ENCODE measurements around the gene CEP112. TPM values are rescaled to one million over a fixed set of nuclear protein-coding genes. Genes with fewer than 3 reads are reported as not detected.

The CEP112 gene
- total and polyA plus RNA-seq, 2 of the 8 experiments (the other 6 are each of a cell fraction or from before 2014, with no cell fraction given): 0.62 to 3.1 TPM

DNA sequence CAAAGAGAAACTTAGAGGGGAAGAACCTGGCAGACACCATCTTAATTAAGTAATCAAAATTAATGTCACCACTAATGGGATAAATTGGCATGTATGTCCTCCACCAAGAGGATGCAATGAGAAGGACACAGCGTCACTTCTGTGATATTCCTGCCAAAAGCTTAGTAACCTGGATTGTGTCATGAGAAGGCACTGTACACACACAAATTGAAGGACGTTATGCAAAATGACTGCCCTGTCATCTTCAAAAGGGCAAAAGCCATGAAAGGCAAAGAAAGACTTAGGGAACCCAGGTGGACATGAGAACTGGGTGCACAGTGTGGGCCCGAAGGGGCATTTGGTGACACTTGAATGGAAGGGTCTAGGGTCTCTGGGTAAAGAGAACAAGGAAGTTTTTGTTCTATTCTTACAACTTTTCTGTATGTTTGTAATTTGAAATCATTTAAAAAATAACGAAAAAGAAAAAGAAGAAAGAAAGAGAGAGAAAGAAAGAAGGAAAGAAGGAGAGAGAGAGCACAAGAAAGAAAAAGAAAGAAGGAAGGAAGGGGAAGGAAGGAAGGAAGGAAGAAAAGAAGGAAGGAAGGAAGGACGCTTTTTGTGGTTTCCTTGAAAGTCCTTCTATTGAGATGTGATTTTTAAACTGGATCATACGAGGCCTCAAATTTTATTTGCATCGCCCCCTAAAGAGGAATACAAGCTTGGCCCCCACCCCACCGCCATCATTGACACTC, 41.3 kb upstream of the CEP112 start:
- FAIRE-seq (no peak), DNase-seq (ENCODE audit: low read depth in 1 of 2, low spot score in 2 of 2) (no peak)
- no peak overlapping the region for H4K5ac ChIP-seq (ENCODE audit: insufficient read length, low read depth, low read length)
- H3K9ac ChIP-seq (replicated peaks in 1 of 4; ENCODE audit: extremely low read depth in 1 of 4, low read depth in 3 of 4, low read length in 3 of 4): no peak overlapping the region
- no peak overlapping the region for H3K23ac ChIP-seq (ENCODE audit: insufficient read length)
- CTCF ChIA-PET (ENCODE audit: partially characterized antibody): interaction anchor here (0.5 kb wide), 1 partner anchor 405 kb away, joined by 3 read pairs; no protein-coding TSS in a partner anchor
- WGBS, 2 experiments (ENCODE audit: extremely low coverage in 1 of 2, insufficient coverage in 1 of 2, insufficient read length in 1 of 2, insufficient replicate concordance in 2 of 2, low coverage in 1 of 2, low lambda C conversion rate in 2 of 2, missing lambda C conversion rate in 1 of 2): 87% methylated on average over 8 of the region's 8 CpGs; no CpG with 5 or more reads in 1 of the 2 experiments
- H2BK5ac ChIP-seq (ENCODE audit: low read depth, low read length): no peak overlapping the region
- no peaks in the 10 kb centered on the region for H4K20me1 ChIP-seq (replicated peaks in 1 of 2; ENCODE audit: control insufficient read depth in 1 of 2, insufficient read depth in 2 of 2, low read length in 2 of 2)
- H2BK12ac ChIP-seq (ENCODE audit: low read depth, low read length): no peak overlapping the region
- H3K56ac ChIP-seq (replicated peaks; ENCODE audit: insufficient read length, low read depth, low read length): no peak overlapping the region
- peaks cover 3% of the 10 kb centered on the region; the same call in 1 of the 2 replicates for H3K23me2 ChIP-seq (ENCODE audit: low read depth, low read length)
- H3K4me2 ChIP-seq (ENCODE audit: insufficient read depth in 1 of 2, low read depth in 2 of 2, low read length in 2 of 2): no peak overlapping the region
- H3K27ac ChIP-seq (ENCODE audit: low read depth, low read length): no peak overlapping the region
- no peaks in the 10 kb centered on the region for H3K79me1 ChIP-seq (ENCODE audit: low read depth, low read length)
- no peaks in the 10 kb centered on the region for H3K9me3 ChIP-seq (ENCODE audit: insufficient read depth in 2 of 2, low read depth in 1 of 2, low read length in 1 of 2)
- no peaks in the 10 kb centered on the region for H3K4me1 ChIP-seq (replicated peaks in 1 of 4; ENCODE audit: control insufficient read depth in 3 of 4, insufficient read depth in 4 of 4, low read length in 3 of 4)
- no peak overlapping the region for H3K4ac ChIP-seq (replicated peaks; ENCODE audit: insufficient read length, low read depth, low read length)
- H4K8ac ChIP-seq (ENCODE audit: extremely low read depth, insufficient read depth, low read length): no peak overlapping the region
- H3K18ac ChIP-seq (ENCODE audit: extremely low read depth, low read length): no peak overlapping the region
- H3K79me2 ChIP-seq (ENCODE audit: control insufficient read depth in 1 of 2, insufficient read depth in 2 of 2, low read length in 2 of 2): no peaks in the 10 kb centered on the region
- no peaks in the 10 kb centered on the region for H3K36me3 ChIP-seq (ENCODE audit: control insufficient read depth in 2 of 4, insufficient read depth in 4 of 4, low read length in 3 of 4)
- no peak overlapping the region for H3K14ac ChIP-seq (ENCODE audit: insufficient read length)
- H2BK20ac ChIP-seq (ENCODE audit: low read length): no peak overlapping the region
- no peak overlapping the region for H4K91ac ChIP-seq (replicated peaks; ENCODE audit: insufficient read length, low read length)
- no peak overlapping the region for H2BK120ac ChIP-seq (replicated peaks; ENCODE audit: low read depth, low read length)
- H2AFZ ChIP-seq (ENCODE audit: low read length): no peak overlapping the region
- H3K4me3 ChIP-seq (ENCODE audit: extremely low read depth in 1 of 4, insufficient read depth in 2 of 4, low read depth in 3 of 4, low read length in 4 of 4): no peak overlapping the region
- no peaks in the 10 kb centered on the region for H3K27me3 ChIP-seq (replicated peaks in 1 of 4; ENCODE audit: control insufficient read depth in 3 of 4, extremely low read depth in 1 of 4, insufficient read depth in 3 of 4, low read length in 3 of 4)
- H2AK5ac ChIP-seq (ENCODE audit: low read depth, low read length): no peak overlapping the region
- POLR2A ChIA-PET (ENCODE audit: partially characterized antibody): no interaction called here
- H2BK15ac ChIP-seq (ENCODE audit: low read length): no peak overlapping the region
- TF ChIP-seq TAF7 (optimal IDR thresholded peaks at IDR 0.05; ENCODE audit: borderline replicate concordance, low read depth, low read length) (no peak), RBBP5 (IDR thresholded peaks at IDR 0.05; ENCODE audit: borderline replicate concordance, low read depth, low read length) (no peak), TCF12 (IDR thresholded peaks at IDR 0.05; ENCODE audit: low read depth, low read length) (no peak), CHD2 (IDR thresholded peaks at IDR 0.05; ENCODE audit: low read length) (no peak), CBX8 (IDR thresholded peaks at IDR 0.05; ENCODE audit: borderline replicate concordance, low read depth, low read length) (no peak), CREB1 (IDR thresholded peaks at IDR 0.05) (no peak), JUND (IDR thresholded peaks at IDR 0.05; ENCODE audit: low read length) (no peak), CTBP2 (IDR thresholded peaks at IDR 0.05; ENCODE audit: borderline replicate concordance, insufficient read depth, insufficient read length, low read length) (no peak), EGR1 (IDR thresholded peaks at IDR 0.05; ENCODE audit: borderline replicate concordance, low read depth, low read length) (no peak), GTF2F1 (IDR thresholded peaks at IDR 0.05; ENCODE audit: borderline replicate concordance, low read depth, low read length) (no peak), FOSL1 (IDR thresholded peaks at IDR 0.05; ENCODE audit: insufficient read depth, low read depth, low read length) (no peak), CEBPB (IDR thresholded peaks at IDR 0.05; ENCODE audit: low read depth, low read length) (no peak)
- TF ChIP-seq, protein P1, sequence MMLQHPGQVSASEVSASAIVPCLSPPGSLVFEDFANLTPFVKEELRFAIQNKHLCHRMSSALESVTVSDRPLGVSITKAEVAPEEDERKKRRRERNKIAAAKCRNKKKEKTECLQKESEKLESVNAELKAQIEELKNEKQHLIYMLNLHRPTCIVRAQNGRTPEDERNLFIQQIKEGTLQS (IDR thresholded peaks at IDR 0.05; ENCODE audit: insufficient read depth, low read depth, low read length): no peak

Data from H1 (cell line).